HFF-Myc (cell line): Measurements from ENCODE around the gene SIX2.
"Not testable (repeated sequence)": the region's sequence is repeated elsewhere in the genome, so short reads cannot be mapped to it uniquely, and the experiment has no call there.

Experiments used
- DNase-seq: peaks from one replicate; pipeline ENCODE4 v3.0.0-alpha.2; 2011; ENCODE audit warnings: low read depth; ENCODE audit errors: extremely low read depth
- H3K4me3 ChIP-seq: replicated peaks from 2 replicates; pipeline ENCODE4 v1.5.1; 2011; ENCODE audit warnings: low read depth, mild to moderate bottlenecking, control low read depth, low read length
- TF ChIP-seq, protein P1 (sequence below): IDR thresholded peaks from 2 replicates; pipeline ENCODE4 v1.5.1; 2012; ENCODE audit warnings: mild to moderate bottlenecking, low read depth, low read length, control low read depth; ENCODE audit errors: missing control alignments

Gene SIX2

GRCh38 chr2:45046786-45047185, 37.5 kb upstream of the SIX2 start:
- TF ChIP-seq, protein P1, sequence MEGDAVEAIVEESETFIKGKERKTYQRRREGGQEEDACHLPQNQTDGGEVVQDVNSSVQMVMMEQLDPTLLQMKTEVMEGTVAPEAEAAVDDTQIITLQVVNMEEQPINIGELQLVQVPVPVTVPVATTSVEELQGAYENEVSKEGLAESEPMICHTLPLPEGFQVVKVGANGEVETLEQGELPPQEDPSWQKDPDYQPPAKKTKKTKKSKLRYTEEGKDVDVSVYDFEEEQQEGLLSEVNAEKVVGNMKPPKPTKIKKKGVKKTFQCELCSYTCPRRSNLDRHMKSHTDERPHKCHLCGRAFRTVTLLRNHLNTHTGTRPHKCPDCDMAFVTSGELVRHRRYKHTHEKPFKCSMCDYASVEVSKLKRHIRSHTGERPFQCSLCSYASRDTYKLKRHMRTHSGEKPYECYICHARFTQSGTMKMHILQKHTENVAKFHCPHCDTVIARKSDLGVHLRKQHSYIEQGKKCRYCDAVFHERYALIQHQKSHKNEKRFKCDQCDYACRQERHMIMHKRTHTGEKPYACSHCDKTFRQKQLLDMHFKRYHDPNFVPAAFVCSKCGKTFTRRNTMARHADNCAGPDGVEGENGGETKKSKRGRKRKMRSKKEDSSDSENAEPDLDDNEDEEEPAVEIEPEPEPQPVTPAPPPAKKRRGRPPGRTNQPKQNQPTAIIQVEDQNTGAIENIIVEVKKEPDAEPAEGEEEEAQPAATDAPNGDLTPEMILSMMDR = no peak
- DNase-seq = no peak
- H3K4me3 ChIP-seq = no peak overlapping the region

DNA sequence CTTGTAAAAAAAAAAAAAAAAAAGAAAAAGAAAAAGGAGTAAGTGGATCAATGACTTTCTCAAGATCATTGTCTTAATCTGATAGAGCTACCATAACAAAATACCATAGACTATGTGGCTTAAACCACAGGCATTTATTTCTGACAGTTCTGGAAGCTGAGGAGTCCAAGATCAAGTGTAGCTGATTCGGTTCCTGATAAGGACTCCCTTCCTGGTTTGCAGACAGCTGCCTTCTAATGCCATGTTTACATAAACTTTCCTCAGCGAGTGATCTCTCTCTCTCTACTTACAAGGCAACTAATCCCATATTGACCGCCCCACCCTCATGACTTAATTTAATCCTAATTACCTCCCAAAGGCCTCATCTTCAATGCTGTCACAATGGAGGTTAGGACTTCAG, 36.5 kb upstream of the SIX2 start:
- TF ChIP-seq, protein P1 = no peak
- DNase-seq = no peak
- no peak overlapping the region for H3K4me3 ChIP-seq

- no peak overlapping the region for H3K4me3 ChIP-seq
Measured at GRCh38 chr2:45044916-45045315, 35.7 kb upstream of the SIX2 start.

GRCh38 chr2:45043174-45043573, 33.9 kb upstream of the SIX2 start:
- TF ChIP-seq, protein P1 = no peak
- H3K4me3 ChIP-seq = no peak overlapping the region
- DNase-seq = no peak

More at GRCh38 chr2:45044916-45045315, 35.7 kb upstream of the SIX2 start:
- no peak for DNase-seq
- TF ChIP-seq, protein P1 = no peak

GRCh38 chr2:45042401-45042800, 33.1 kb upstream of the SIX2 start:
- no peak overlapping the region for H3K4me3 ChIP-seq
- DNase-seq = no peak
- TF ChIP-seq, protein P1 = no peak

DNA sequence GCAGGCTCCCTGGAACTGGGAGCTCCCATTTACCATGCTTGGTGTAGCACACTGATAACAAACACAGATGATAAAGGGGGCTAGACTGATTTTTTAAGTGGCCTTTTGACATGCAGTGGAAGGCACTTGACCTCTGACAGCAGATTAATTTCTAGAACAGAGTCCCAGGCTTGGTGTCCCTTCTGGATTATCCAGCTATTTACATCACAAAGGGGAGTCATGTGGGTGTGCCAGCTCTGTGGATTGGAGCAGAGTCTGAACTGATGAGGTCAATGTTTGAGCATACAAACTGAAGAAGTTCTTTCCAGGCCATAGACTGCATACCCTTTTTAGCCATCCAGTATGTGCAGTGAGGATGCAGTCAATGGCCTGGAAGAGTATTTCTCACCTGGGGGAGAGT, 31.5 kb upstream of the SIX2 start:
- no peak for DNase-seq
- TF ChIP-seq, protein P1 = no peak
- no peak overlapping the region for H3K4me3 ChIP-seq

GRCh38 chr2:45039804-45040203, 30.6 kb upstream of the SIX2 start:
- H3K4me3 ChIP-seq, DNase-seq: not testable (repeated sequence)

DNA sequence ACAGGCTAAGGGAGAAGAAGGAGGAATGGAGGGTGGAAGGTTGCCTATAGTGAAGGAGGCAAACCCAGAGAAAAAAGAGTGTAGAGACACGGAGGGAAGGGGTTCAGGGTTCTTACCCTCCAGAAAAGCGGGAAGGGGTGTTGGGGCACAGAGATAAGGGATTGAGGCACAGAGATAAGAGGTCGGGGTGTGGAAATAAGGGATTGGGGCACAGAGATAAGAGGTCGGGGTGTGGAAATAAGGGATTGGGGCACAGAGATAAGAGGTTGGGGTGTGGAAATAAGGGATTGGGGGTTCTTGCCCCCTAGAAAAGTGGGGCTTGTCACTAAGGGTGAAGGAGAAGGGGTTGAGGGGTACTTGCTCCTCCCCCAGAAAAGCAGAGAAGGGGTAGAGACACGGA, 29.6 kb upstream of the SIX2 start:
- H3K4me3 ChIP-seq, DNase-seq: not testable (repeated sequence)
